Heart right ventricle (tissue), 16 donors: ENCODE results near the gene CASP10. TPM values are rescaled to one million over a fixed set of nuclear protein-coding genes. Genes with fewer than 3 reads are reported as not detected.

Experiments
- ATAC-seq, 8 donors: fragments of 200-7000 bp; cut with Tn5 transposase; one replicate each; pipeline ENCODE4 v1.9.1; 2020; ENCODE audit warnings: mild to moderate bottlenecking in 8 of 8, moderate library complexity in 8 of 8, moderate number of reproducible peaks in 1 of 8
- DNase-seq, 2 donors: peaks; one replicate each; pipeline ENCODE4 v3.0.0-alpha.2; 2020
- H3K27ac ChIP-seq, 10 donors: fragments of 200-600 bp; sonication (generic) in 2 of 10; one replicate each; pipeline versions ENCODE4 v1.5.0 to v1.8.0; 2020 to 2022; ENCODE audit warnings: mild to moderate bottlenecking in 3 of 10
- H3K27me3 ChIP-seq, 7 donors: fragments of 200-600 bp; one replicate each; pipeline ENCODE4 v1.8.0; 2021 to 2022; ENCODE audit warnings: mild to moderate bottlenecking in 2 of 7
- H3K36me3 ChIP-seq, 9 donors: fragments of 200-600 bp; sonication (generic) in 1 of 9; one replicate each; pipeline versions ENCODE4 v1.5.0 to v1.8.0; 2020 to 2022; ENCODE audit warnings: mild to moderate bottlenecking in 2 of 9
- H3K4me1 ChIP-seq, 9 donors: fragments of 200-600 bp; sonication (generic) in 1 of 9; one replicate each; pipeline versions ENCODE4 v1.5.0 to v1.8.0; 2020 to 2022; ENCODE audit warnings: mild to moderate bottlenecking in 4 of 9
- H3K4me3 ChIP-seq, 10 donors: fragments of 200-600 bp; sonication (generic) in 2 of 10; one replicate each; pipeline versions ENCODE4 v1.5.0 to v1.8.0; 2020 to 2022; ENCODE audit warnings: mild to moderate bottlenecking in 7 of 10, moderate library complexity in 2 of 10
- H3K9me3 ChIP-seq, 11 donors: fragments of 200-600 bp in 10 of 11; sonication (generic) in 2 of 11; one replicate each; pipeline versions ENCODE4 v1.5.0 to v1.8.0; 2013 to 2022; ENCODE audit warnings: mild to moderate bottlenecking in 2 of 11, control low read depth in 1 of 11, moderate library complexity in 1 of 11
- CTCF ChIP-seq, 9 donors: fragments of 200-600 bp; sonication (generic) in 2 of 9; IDR thresholded peaks; one replicate each; pipeline versions ENCODE4 v1.5.0 to v1.8.0; 2021 to 2022; ENCODE audit warnings: antibody characterized with exemption in 9 of 9, mild to moderate bottlenecking in 5 of 9, moderate library complexity in 1 of 9
- WGBS, 2 donors: extraction: QIAGEN DNeasy Blood & Tissue Kit; methylation state at CpG; one replicate each; pipeline ENCODE4 v1.1.7; 2013; ENCODE audit warnings: inconsistent platforms in 1 of 2; 5-methylcytosine and 5-hydroxymethylcytosine counted together
- intact Hi-C, 10 donors: fragments of 100-400 bp; cut with DNase I; formaldehyde crosslinking; loops; one replicate each; pipeline versions ENCODE4 v1.11.1 to v1.14.2; 2022
- polyA plus RNA-seq, 2 donors: library from polyadenylated mRNA; stranded (reverse); fragments of 200-250 nt; gene quantifications; one replicate each; pipeline ENCODE4 v1.2.3, GENCODE V29; 2013
- total RNA-seq, 10 donors: library from RNA; stranded (reverse); fragmentation: NEBNext Ultra II Directional in 3 of 10; extraction: Animal tissue kit (Norgen Biotek cat#: 25700) in 3 of 10; gene quantifications; one replicate each; pipeline versions ENCODE4 v1.2.1 to v1.2.4, GENCODE V29; 2021 to 2023
- donor health status: Arrhythmogenic right ventricular cardiomyopathy.
- donor health status: ischemic (EF 13 %, LVEDD 7.1; RV severe dilation, severe dysfunction).
- donor health status: healthy with polysubstance abuse.
- donor health status: DM: no; HTN: yes; CAD: no.
- donor health status: DM: no; HTN: no; CAD: no.
- donor health status: ischemic (EF 25% LVEDD 6.9; RV normal size, moderate dysfunction).
- donor health status: ischemic (EF 25% LVEDD 5.7; RV mildly dilated, moderate dysfunction).
- donor health status: healthy.
- donor health status: DM: yes; HTN: yes; CAD: no.
- donor health status: Ischemic cardiomyopathy.
- donor health status: ischemic (EF 35%, LVEDD 5.7; RV mildly dilated, moderate dysfunction).
- donor health status: nonischemic (EF 11% LVEDD 7.7; RV severe dilation, severe dysfunction).
- donor health status: DM: yes; HTN: yes; CAD: no.
- donor health status: PGD.
- donor health status: ischemic (EF 29% LVEDD 5.4; RV normal size, mild dysfunction).
- donor health status: nonischemic (EF 23%, LVEDD 6.1; RV moderate dilation, normal function).

CASP10 gene
- total and polyA plus RNA-seq, 12 donors = 2.0 to 13.2 (median 5.6) TPM

- H3K27ac ChIP-seq = peak overlapping the region in 8 of 10 donors; percentile 22 to 87 (median 46)
- no peaks in the 10 kb centered on the region for H3K27me3 ChIP-seq
- H3K36me3 ChIP-seq = no peaks in the 10 kb centered on the region
- TF ChIP-seq CTCF (IDR thresholded peaks at IDR 0.05) = peak; percentile 81 to 94 (median 90)
- ATAC-seq = peak; percentile 69 to 92 (median 90)
- peak overlapping the region in 5 of 10 donors; percentile 15 to 28 (median 20) for H3K4me3 ChIP-seq
- WGBS, 2 donors = 15 to 19% methylated on average over 8 of the region's 8 CpGs
- intact Hi-C loops = loop anchor here in 8 of 10 donors (1.0 to 10.0 kb wide), 10 partner anchors 45 to 393 kb away; partner anchors contain the start of genes CASP10 (in 6 of the 8), STRADB (in 2 of the 8) and TRAK2 (in 2 of the 8)
- peaks cover 0 to 70% (median 24%) of the 10 kb centered on the region in 9 donors for H3K4me1 ChIP-seq
- peak; percentile 79 to 93 for DNase-seq
- no peaks in the 10 kb centered on the region for H3K9me3 ChIP-seq
Observed at GRCh38 chr2:201231781-201232466, 49.0 kb downstream of the CASP10 start.

GRCh38 chr2:201232467-201232815, 49.5 kb downstream of the CASP10 start:
- H3K4me3 ChIP-seq = peak overlapping the region in 2 of 10 donors; percentile 19 to 20
- H3K27ac ChIP-seq = peak overlapping the region in 3 of 10 donors; percentile 62 to 87 (median 63)
- ATAC-seq (no peak), DNase-seq (no peak)
- no peaks in the 10 kb centered on the region for H3K36me3 ChIP-seq
- peaks cover 0 to 72% (median 24%) of the 10 kb centered on the region in 9 donors for H3K4me1 ChIP-seq
- no peaks in the 10 kb centered on the region for H3K27me3 ChIP-seq
- no peaks in the 10 kb centered on the region for H3K9me3 ChIP-seq
- WGBS, 2 donors = 52 to 53% methylated on average over 3 of the region's 3 CpGs
- intact Hi-C loops = loop anchor here in 8 of 10 donors (1.0 to 10.0 kb wide), 10 partner anchors 45 to 392 kb away; partner anchors contain the start of genes CASP10 (in 6 of the 8), STRADB (in 2 of the 8) and TRAK2 (in 2 of the 8)
- TF ChIP-seq CTCF (IDR thresholded peaks at IDR 0.05) = no peak

- H3K36me3 ChIP-seq = no peaks in the 10 kb centered on the region
- peak overlapping the region in 8 of 10 donors; percentile 18 to 58 (median 35) for H3K4me3 ChIP-seq
- intact Hi-C loops = loop anchor here in 8 of 10 donors (2.0 to 10.0 kb wide), 7 partner anchors 46 to 391 kb away; partner anchors contain the start of genes CASP10 (in 4 of the 8), STRADB (in 2 of the 8) and TRAK2 (in 2 of the 8)
- peaks cover 0 to 75% (median 24%) of the 10 kb centered on the region in 9 donors for H3K4me1 ChIP-seq
- DNase-seq (peak; percentile 52 to 53), ATAC-seq (peak; percentile 36 to 84 (median 71))
- H3K27me3 ChIP-seq = no peaks in the 10 kb centered on the region
- TF ChIP-seq CTCF (IDR thresholded peaks at IDR 0.05) = no peak
- no peaks in the 10 kb centered on the region for H3K9me3 ChIP-seq
- H3K27ac ChIP-seq = peak overlapping the region in 9 of 10 donors; percentile 11 to 87 (median 45)
- WGBS, 2 donors = 46 to 50% methylated on average over 8 of the region's 8 CpGs
Observed at GRCh38 chr2:201233192-201233811, 50.4 kb downstream of the CASP10 start.
